HepG2 (cell line): Measurements from ENCODE around the gene ZC2HC1B. TPM values are rescaled to one million over a fixed set of nuclear protein-coding genes. Genes with fewer than 3 reads are reported as not detected.

Source experiments
- ATM ChIP-seq: fragments of 450-650 bp; IDR thresholded peaks from 2 replicates; pipeline ENCODE4 v1.7.1; 2017; ENCODE audit warnings: mild to moderate bottlenecking, borderline replicate concordance
- EHMT2 ChIP-seq: fragments of 200-600 bp; sonication (generic); IDR thresholded peaks from 2 replicates; pipeline ENCODE4 v1.7.0; 2017; ENCODE audit warnings: antibody characterized with exemption, low read depth, low read length, borderline replicate concordance
- FLYWCH1 ChIP-seq: sonication (generic); formaldehyde crosslinking; IDR thresholded peaks from 2 replicates; pipeline ENCODE4 v1.8.1; 2023; ENCODE audit warnings: mild to moderate bottlenecking, missing genetic modification reagents
- HOXA9 ChIP-seq: sonication (generic); formaldehyde crosslinking; IDR thresholded peaks from 2 replicates; pipeline ENCODE4 v1.8.1; 2022; ENCODE audit warnings: missing genetic modification reagents, mild to moderate bottlenecking, moderate library complexity, borderline replicate concordance
- MED13 ChIP-seq: sonication (generic); formaldehyde crosslinking; IDR thresholded peaks from 2 replicates; pipeline ENCODE4 v1.5.0; 2020; ENCODE audit warnings: missing genetic modification reagents
- TRIM24 ChIP-seq: sonication (generic); formaldehyde crosslinking; IDR thresholded peaks from 2 replicates; pipeline ENCODE4 v1.8.0; 2022; ENCODE audit warnings: mild to moderate bottlenecking, missing genetic modification reagents
- ZBTB3 ChIP-seq: sonication (generic); formaldehyde crosslinking; IDR thresholded peaks from 2 replicates; pipeline ENCODE4 v1.4.0; 2020; ENCODE audit warnings: low read depth, mild to moderate bottlenecking, moderate library complexity, missing genetic modification reagents, borderline replicate concordance
- ZNF17 ChIP-seq: sonication (generic); formaldehyde crosslinking; IDR thresholded peaks from 2 replicates; pipeline ENCODE4 v1.5.0; 2020; ENCODE audit warnings: mild to moderate bottlenecking, missing genetic modification reagents
- ZNF543 ChIP-seq: sonication (generic); formaldehyde crosslinking; IDR thresholded peaks from 2 replicates; pipeline ENCODE4 v1.4.0; 2020; ENCODE audit warnings: mild to moderate bottlenecking, missing genetic modification reagents
- ZNF773 ChIP-seq: sonication (generic); formaldehyde crosslinking; IDR thresholded peaks from 2 replicates; pipeline ENCODE4 v1.4.0; 2020; ENCODE audit warnings: missing genetic modification reagents, borderline replicate concordance
- ZNF790 ChIP-seq: sonication (generic); formaldehyde crosslinking; IDR thresholded peaks from 2 replicates; pipeline ENCODE4 v1.8.0; 2022; ENCODE audit warnings: missing genetic modification reagents, mild to moderate bottlenecking, borderline replicate concordance
- polyA plus RNA-seq, 8 experiments: library from polyadenylated mRNA; depleted of rRNA in 3 of 8; stranded (reverse) in 7 of 8; unstranded in 1 of 8; fragments of >200 nt; fragmentation: Illumina TruSeq in 4 of 8; extraction: Trizol in 4 of 8; gene quantifications; 2 replicates each; pipeline versions ENCODE4 v1.2.1 to v1.2.3, GENCODE V29; 2011 to 2016; ENCODE audit warnings: low read depth in 4 of 8, missing spikeins in 1 of 8, mixed read lengths in 1 of 8; ENCODE audit not compliant: insufficient read depth in 1 of 8
- total RNA-seq, 5 experiments: library from RNA; depleted of rRNA; stranded (reverse); fragments of >200 nt; fragmentation: Illumina TruSeq; extraction: Trizol; gene quantifications; 2 replicates each; pipeline ENCODE4 v1.2.3, GENCODE V29; 2016; ENCODE audit warnings: low read depth in 1 of 5
- TF ChIP-seq, protein P1 (sequence below): sonication (generic); formaldehyde crosslinking; IDR thresholded peaks from 2 replicates; pipeline ENCODE4 v1.4.0; 2020; ENCODE audit warnings: mild to moderate bottlenecking, missing genetic modification reagents
- TF ChIP-seq, protein P2 (sequence below): sonication (generic); formaldehyde crosslinking; IDR thresholded peaks from 2 replicates; pipeline ENCODE4 v1.4.0; 2020; ENCODE audit warnings: missing genetic modification reagents
- TF ChIP-seq, protein P3 (sequence below): IDR thresholded peaks from 2 replicates; pipeline ENCODE4 v1.6.1; 2018; ENCODE audit warnings: missing genetic modification reagents, mild to moderate bottlenecking, missing compliant biosample characterization

ZC2HC1B gene
- total and polyA plus RNA-seq, 2 of the 13 experiments (the other 11 are each of a cell fraction or from before 2014, with no cell fraction given), result not detected

DNA sequence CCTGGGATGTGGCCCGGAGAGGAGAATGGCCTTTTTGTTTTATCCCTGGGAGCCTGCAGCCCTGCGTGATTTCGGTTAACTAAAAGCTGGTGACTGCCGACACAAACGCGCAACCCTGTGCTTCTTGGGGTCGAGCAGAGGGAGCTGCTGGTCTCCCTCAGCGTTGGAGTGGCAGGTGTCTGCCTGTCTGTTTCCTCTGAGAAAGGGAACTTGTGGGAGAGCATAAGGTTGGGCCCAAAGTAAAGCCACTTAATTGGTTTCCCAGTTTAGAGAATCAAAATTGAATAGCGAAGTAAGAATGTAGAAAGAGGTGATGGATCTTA lies 20.6 kb upstream of the ZC2HC1B start (continued):
- TF ChIP-seq, protein P1, sequence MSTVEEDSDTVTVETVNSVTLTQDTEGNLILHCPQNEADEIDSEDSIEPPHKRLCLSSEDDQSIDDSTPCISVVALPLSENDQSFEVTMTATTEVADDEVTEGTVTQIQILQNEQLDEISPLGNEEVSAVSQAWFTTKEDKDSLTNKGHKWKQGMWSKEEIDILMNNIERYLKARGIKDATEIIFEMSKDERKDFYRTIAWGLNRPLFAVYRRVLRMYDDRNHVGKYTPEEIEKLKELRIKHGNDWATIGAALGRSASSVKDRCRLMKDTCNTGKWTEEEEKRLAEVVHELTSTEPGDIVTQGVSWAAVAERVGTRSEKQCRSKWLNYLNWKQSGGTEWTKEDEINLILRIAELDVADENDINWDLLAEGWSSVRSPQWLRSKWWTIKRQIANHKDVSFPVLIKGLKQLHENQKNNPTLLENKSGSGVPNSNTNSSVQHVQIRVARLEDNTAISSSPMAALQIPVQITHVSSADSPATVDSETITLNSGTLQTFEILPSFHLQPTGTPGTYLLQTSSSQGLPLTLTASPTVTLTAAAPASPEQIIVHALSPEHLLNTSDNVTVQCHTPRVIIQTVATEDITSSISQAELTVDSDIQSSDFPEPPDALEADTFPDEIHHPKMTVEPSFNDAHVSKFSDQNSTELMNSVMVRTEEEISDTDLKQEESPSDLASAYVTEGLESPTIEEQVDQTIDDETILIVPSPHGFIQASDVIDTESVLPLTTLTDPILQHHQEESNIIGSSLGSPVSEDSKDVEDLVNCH (CRISPR knock-in tag), result peak; percentile 6; the same call in 1 of the 2 replicates
- TF ChIP-seq HOXA9 (peak; percentile 6; the same call in 1 of the 2 replicates), TRIM24 (0 out of 2 replicates have a peak, but pooled peaks have one; percentile 24), ZNF543 (0 out of 2 replicates have a peak, but pooled peaks have one; percentile 18), MED13 (CRISPR knock-in tag) (no peak), ZBTB3 (CRISPR knock-in tag) (peak; percentile 56; the same call in 1 of the 2 replicates), FLYWCH1 (CRISPR knock-in tag) (0 out of 2 replicates have a peak, but pooled peaks have one; percentile 2), ZNF790 (0 out of 2 replicates have a peak, but pooled peaks have one; percentile 5), EHMT2 (no peak), ZNF17 (CRISPR knock-in tag) (peak; percentile 87), ATM (no peak), ZNF773 (peak; percentile 6; the same call in 1 of the 2 replicates)
- TF ChIP-seq, protein P2, sequence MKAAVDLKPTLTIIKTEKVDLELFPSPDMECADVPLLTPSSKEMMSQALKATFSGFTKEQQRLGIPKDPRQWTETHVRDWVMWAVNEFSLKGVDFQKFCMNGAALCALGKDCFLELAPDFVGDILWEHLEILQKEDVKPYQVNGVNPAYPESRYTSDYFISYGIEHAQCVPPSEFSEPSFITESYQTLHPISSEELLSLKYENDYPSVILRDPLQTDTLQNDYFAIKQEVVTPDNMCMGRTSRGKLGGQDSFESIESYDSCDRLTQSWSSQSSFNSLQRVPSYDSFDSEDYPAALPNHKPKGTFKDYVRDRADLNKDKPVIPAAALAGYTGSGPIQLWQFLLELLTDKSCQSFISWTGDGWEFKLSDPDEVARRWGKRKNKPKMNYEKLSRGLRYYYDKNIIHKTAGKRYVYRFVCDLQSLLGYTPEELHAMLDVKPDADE (CRISPR knock-in tag), result no peak
- TF ChIP-seq, protein P3, sequence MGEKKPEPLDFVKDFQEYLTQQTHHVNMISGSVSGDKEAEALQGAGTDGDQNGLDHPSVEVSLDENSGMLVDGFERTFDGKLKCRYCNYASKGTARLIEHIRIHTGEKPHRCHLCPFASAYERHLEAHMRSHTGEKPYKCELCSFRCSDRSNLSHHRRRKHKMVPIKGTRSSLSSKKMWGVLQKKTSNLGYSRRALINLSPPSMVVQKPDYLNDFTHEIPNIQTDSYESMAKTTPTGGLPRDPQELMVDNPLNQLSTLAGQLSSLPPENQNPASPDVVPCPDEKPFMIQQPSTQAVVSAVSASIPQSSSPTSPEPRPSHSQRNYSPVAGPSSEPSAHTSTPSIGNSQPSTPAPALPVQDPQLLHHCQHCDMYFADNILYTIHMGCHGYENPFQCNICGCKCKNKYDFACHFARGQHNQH (CRISPR knock-in tag), result no peak
- TF ChIP-seq, all 625 proteins: peak for 33
